K562 (cell line): ENCODE results near the gene KLHL25. TPM values are rescaled to one million over a fixed set of nuclear protein-coding genes. Genes with fewer than 3 reads are reported as not detected.

Source experiments
- ATAC-seq: fragments of 200-7000 bp; cut with Tn5 transposase; 3 replicates; pipeline ENCODE4 v1.9.1; 2020; ENCODE audit warnings: moderate library complexity
- BruUV-seq: library from RNA; stranded (reverse); fragments of 400-500 nt; replicated peaks from 2 replicates; lab custom pipeline; 2021; lab: Mats Ljungman, UMichigan
- CTCF ChIA-PET: fragments of 300-600 bp; formaldehyde crosslinking; extraction: SDS; loops from one replicate; lab custom pipeline; 2021; ENCODE audit warnings: low intra/inter-chr PET ratio; lab: Yijun Ruan, JAX
- POLR2A ChIA-PET: fragments of 300-600, 350-650 bp; sonication (Branson Sonifier 250); formaldehyde crosslinking; extraction: SDS; loops from one replicate; lab custom pipeline; 2021; ENCODE audit warnings: antibody characterized with exemption, inconsistent platforms; lab: Yijun Ruan, JAX
- DNase-seq, 4 experiments: peaks; one replicate each; pipeline versions ENCODE4 v3.0.0 to v3.0.0-alpha.2; 2011 to 2018; ENCODE audit warnings: low spot score in 3 of 4, mixed read lengths in 3 of 4; ENCODE audit errors: extremely low read depth in 1 of 4
- FAIRE-seq: peaks from 2 replicates; lab custom pipeline; 2011; peaks lifted over from hg19 to GRCh38; lab: Jason Lieb, UNC
- H2AFZ ChIP-seq: 2 replicates; pipeline ENCODE4 v1.6.0; 2011; ENCODE audit warnings: low read depth, low read length, control low read depth, inconsistent platforms
- H3K27ac ChIP-seq: fragments of 200-600 bp; 3 replicates; pipeline ENCODE4 v1.8.0; 2011; ENCODE audit warnings: low read depth, mild to moderate bottlenecking, control low read depth, inconsistent platforms, low read length, moderate library complexity, mixed read lengths; ENCODE audit errors: extremely low read depth
- H3K27me3 ChIP-seq, 2 experiments: fragments of 300-600 bp in 1 of 2; 2 replicates in 1 of 2; 3 replicates in 1 of 2; pipeline versions ENCODE4 v1.6.0 to v1.8.0; 2011; ENCODE audit warnings: inconsistent platforms in 2 of 2, low read length in 2 of 2, mild to moderate bottlenecking in 1 of 2, mixed read lengths in 1 of 2, moderate library complexity in 1 of 2; ENCODE audit not compliant: control insufficient read depth in 2 of 2, insufficient read depth in 2 of 2
- H3K36me3 ChIP-seq: fragments of 300-600 bp; 3 replicates; pipeline ENCODE4 v1.8.0; 2011; ENCODE audit warnings: mild to moderate bottlenecking, low read length, inconsistent platforms; ENCODE audit not compliant: control insufficient read depth, insufficient read depth
- H3K4me1 ChIP-seq, 2 experiments: fragments of 200-600 bp in 1 of 2; replicated peaks in 1 of 2; 2 replicates in 1 of 2; 3 replicates in 1 of 2; pipeline versions ENCODE4 v1.5.1 to v1.8.0; 2011; ENCODE audit warnings: inconsistent platforms in 2 of 2, low read length in 2 of 2, mild to moderate bottlenecking in 1 of 2, mixed read lengths in 1 of 2, moderate library complexity in 1 of 2; ENCODE audit not compliant: control insufficient read depth in 2 of 2, insufficient read depth in 2 of 2
- H3K4me2 ChIP-seq: 2 replicates; pipeline ENCODE4 v1.6.1; 2011; ENCODE audit warnings: low read length, control low read depth, inconsistent platforms, mixed read lengths; ENCODE audit not compliant: insufficient read depth
- H3K4me3 ChIP-seq: fragments of 200-600 bp; sonication (generic), shearing (Covaris generic); 2 replicates; pipeline ENCODE4 v1.5.1; 2016; ENCODE audit warnings: control low read depth, inconsistent platforms
- H3K79me2 ChIP-seq: fragments of 200-600 bp; 3 replicates; pipeline ENCODE4 v1.8.0; 2011; ENCODE audit warnings: low read length, inconsistent platforms; ENCODE audit not compliant: control insufficient read depth, insufficient read depth
- H3K9ac ChIP-seq, 2 experiments: 2 replicates each; pipeline versions ENCODE4 v1.6.0 to v1.6.1; 2011; ENCODE audit warnings: low read depth in 2 of 2, low read length in 2 of 2, control low read depth in 1 of 2, inconsistent platforms in 1 of 2, mild to moderate bottlenecking in 1 of 2, mixed read lengths in 1 of 2; ENCODE audit not compliant: insufficient read depth in 1 of 2
- H3K9me1 ChIP-seq: one replicate; pipeline ENCODE4 v1.6.0; 2011; ENCODE audit warnings: inconsistent platforms, mild to moderate bottlenecking, low read length, moderate library complexity; ENCODE audit not compliant: control insufficient read depth, insufficient read depth
- H3K9me3 ChIP-seq: replicated peaks from 2 replicates; pipeline ENCODE4 v1.5.1; 2011; ENCODE audit warnings: low read depth, low read length, inconsistent platforms; ENCODE audit not compliant: control insufficient read depth, insufficient read depth
- H4K20me1 ChIP-seq: replicated peaks from 2 replicates; pipeline ENCODE4 v1.6.1; 2011; ENCODE audit warnings: low read length, inconsistent platforms, mixed read lengths; ENCODE audit not compliant: control insufficient read depth, insufficient read depth
- BCL6 ChIP-seq: fragments of 250-450 bp; sonication (Bioruptor Pico); IDR thresholded peaks from 2 replicates; pipeline ENCODE4 v1.4.0; 2020
- CTCFL ChIP-seq: IDR thresholded peaks from 2 replicates; pipeline ENCODE4 v1.6.1; 2011; ENCODE audit warnings: borderline replicate concordance, low read depth, mild to moderate bottlenecking, moderate library complexity, low read length; ENCODE audit not compliant: insufficient read depth, poor library complexity, severe bottlenecking
- FOXA3 ChIP-seq, 2 experiments: fragments of 450-650 bp in 1 of 2; sonication (generic) in 1 of 2; formaldehyde crosslinking; IDR thresholded peaks in 1 of 2; conservative IDR thresholded peaks in 1 of 2; 2 replicates each; pipeline versions ENCODE4 v1.4.0 to v1.8.0; 2020 to 2022; ENCODE audit warnings: mild to moderate bottlenecking in 2 of 2, missing genetic modification reagents in 1 of 2
- GMEB1 ChIP-seq: fragments of 250-450 bp; sonication (Bioruptor Pico); IDR thresholded peaks from 2 replicates; pipeline ENCODE4 v1.4.0; 2020; ENCODE audit warnings: mild to moderate bottlenecking
- JUND ChIP-seq, 2 experiments: IDR thresholded peaks; 2 replicates in 1 of 2; 3 replicates in 1 of 2; pipeline ENCODE4 v1.6.1; 2011; ENCODE audit warnings: borderline replicate concordance in 2 of 2, low read depth in 2 of 2, low read length in 2 of 2, improper control_type of control experiment in 1 of 2, missing biosample characterization in 1 of 2, missing genetic modification characterization in 1 of 2, missing genetic modification reagents in 1 of 2
- MCM2 ChIP-seq: fragments of 450-650 bp; IDR thresholded peaks from 2 replicates; pipeline ENCODE4 v1.6.1; 2017; ENCODE audit warnings: low read depth, mild to moderate bottlenecking
- NFXL1 ChIP-seq: fragments of 450-650 bp; formaldehyde crosslinking; IDR thresholded peaks from 2 replicates; pipeline ENCODE4 v1.4.0; 2021; ENCODE audit warnings: mild to moderate bottlenecking
- PHTF2 ChIP-seq: fragments of 250-450 bp; sonication (Bioruptor Pico); IDR thresholded peaks from 2 replicates; pipeline ENCODE4 v1.5.0; 2021; ENCODE audit warnings: mild to moderate bottlenecking
- PKNOX1 ChIP-seq: fragments of 450-650 bp; IDR thresholded peaks from 2 replicates; pipeline ENCODE4 v1.6.1; 2016
- RCOR1 ChIP-seq, 2 experiments: IDR thresholded peaks; 2 replicates each; pipeline ENCODE4 v1.6.1; 2012; ENCODE audit warnings: low read depth in 2 of 2, low read length in 2 of 2, borderline replicate concordance in 1 of 2, improper control_type of control experiment in 1 of 2
- RFX1 ChIP-seq: fragments of 450-650 bp; IDR thresholded peaks from 2 replicates; pipeline ENCODE4 v1.6.1; 2016; ENCODE audit warnings: mild to moderate bottlenecking, moderate library complexity
- RUNX1 ChIP-seq: sonication (generic); IDR thresholded peaks from 2 replicates; pipeline ENCODE4 v1.6.1; 2016; ENCODE audit warnings: antibody characterized with exemption, low read depth
- SRSF3 ChIP-seq: fragments of 200-400 bp; formaldehyde crosslinking; IDR thresholded peaks from 2 replicates; pipeline ENCODE4 v1.6.1; 2016; ENCODE audit warnings: mild to moderate bottlenecking, low read length, moderate library complexity; ENCODE audit not compliant: insufficient read depth
- ZNF347 ChIP-seq: fragments of 450-650 bp; formaldehyde crosslinking; IDR thresholded peaks from 2 replicates; pipeline ENCODE4 v1.4.0; 2020; ENCODE audit warnings: low read depth, mild to moderate bottlenecking, moderate library complexity
- ZNF354B ChIP-seq: fragments of 250-450 bp; sonication (Bioruptor Pico); IDR thresholded peaks from 2 replicates; pipeline ENCODE4 v1.4.0; 2020
- ZNF408 ChIP-seq: fragments of 250-450 bp; sonication (Bioruptor Pico); IDR thresholded peaks from 2 replicates; pipeline ENCODE4 v1.4.0; 2020; ENCODE audit warnings: low read depth, mild to moderate bottlenecking, moderate library complexity
- whole genome bisulfite sequencing: fragments of 100-300 bp; shearing (Covaris generic); methylation state at CpG from one replicate; pipeline ENCODE4 v1.1.6; 2016; ENCODE audit warnings: low coverage, mixed read lengths; ENCODE audit not compliant: insufficient coverage; ENCODE audit errors: missing lambda C conversion rate; 5-methylcytosine and 5-hydroxymethylcytosine counted together
- in situ Hi-C: fragments of 300-500 bp; cut with MboI; formaldehyde crosslinking; loops from 4 replicates; pipeline ENCODE4 v1.15.0; 2018; ENCODE audit warnings: inconsistent platforms, mixed read lengths
- intact Hi-C: fragments of 100-400 bp; cut with micrococcal nuclease; formaldehyde crosslinking; loops from 2 replicates; pipeline ENCODE4 v1.14.2; 2022
- polyA plus RNA-seq, 8 experiments: library from polyadenylated mRNA; depleted of rRNA in 4 of 8; stranded (reverse) in 5 of 8; unstranded in 3 of 8; fragments of >200 nt; fragmentation: Nextera tagmentation in 2 of 8; fragmentation: Illumina TruSeq in 1 of 8; extraction: Ambion mirVana in 2 of 8; extraction: Trizol in 1 of 8; gene quantifications; 2 replicates each; pipeline versions ENCODE4 v1.2.1 to v1.2.3, GENCODE V29; 2011 to 2014; ENCODE audit warnings: inconsistent platforms in 1 of 8, missing spikeins in 1 of 8
- total RNA-seq, 7 experiments: library from RNA; depleted of rRNA in 6 of 7; stranded (reverse); fragments of >200 nt in 6 of 7; fragmentation: Illumina TruSeq in 2 of 7; extraction: Trizol in 2 of 7; gene quantifications; 2 replicates each; pipeline versions ENCODE4 v1.2.1 to v1.2.3, GENCODE V29; 2011 to 2021; ENCODE audit warnings: low replicate concordance in 1 of 7

KLHL25 gene
- total and polyA plus RNA-seq, 9 of the 15 experiments (the other 6 are each of a cell fraction or from before 2014, with no cell fraction given) = 0.04 to 0.14 (median 0.10) TPM; not detected in 3

GRCh38 chr15:85768595-85769168, 26.0 kb downstream of the KLHL25 start:
- BruUV-seq = no TSS peak
- ChIA-PET POLR2A (interaction anchor here (1.1 to 1.2 kb wide), 2 partner anchors 8 to 9 kb away, joined by 3 to 7 read pairs; no protein-coding TSS in a partner anchor), CTCF (no interaction called here)
- H2AFZ ChIP-seq = no peak overlapping the region
- no peak overlapping the region for H3K4me2 ChIP-seq
- DNase-seq (no peak), ATAC-seq (no peak), FAIRE-seq (no peak)
- TF ChIP-seq FOXA3 (CRISPR knock-in tag; conservative IDR thresholded peaks at IDR 0.05 in 1 of 2, IDR thresholded peaks at IDR 0.05 in 1 of 2) (no peak), BCL6 (CRISPR knock-in tag) (no peak), GMEB1 (CRISPR knock-in tag) (no peak), PHTF2 (no peak), NFXL1 (CRISPR knock-in tag) (no peak), RFX1 (no peak), ZNF347 (CRISPR knock-in tag) (no peak), MCM2 (no peak), SRSF3 (no peak), RCOR1 (IDR thresholded peaks at IDR 0.05; ENCODE audit: borderline replicate concordance in 1 of 2, low read depth in 2 of 2, low read length in 2 of 2) (no peak), CTCFL (no peak), ZNF408 (CRISPR knock-in tag) (no peak), ZNF354B (CRISPR knock-in tag) (no peak), RUNX1 (no peak), PKNOX1 (no peak), JUND (IDR thresholded peaks at IDR 0.05; ENCODE audit: borderline replicate concordance, low read depth, low read length) (no peak), JUND (tag; IDR thresholded peaks at IDR 0.05; ENCODE audit: borderline replicate concordance, low read depth, low read length) (no peak)
- in situ Hi-C loops (no loop called here), intact Hi-C loops (no loop called here)
- H3K27ac ChIP-seq = no peak overlapping the region
- peaks cover 7 to 74% of the 10 kb centered on the region in 2 experiments; a peak in 4 of 5 replicates for H3K27me3 ChIP-seq
- H4K20me1 ChIP-seq = peaks cover 7% of the 10 kb centered on the region
- H3K9me1 ChIP-seq = no peaks in the 10 kb centered on the region
- H3K4me1 ChIP-seq = peaks cover 0 to 9% of the 10 kb centered on the region in 2 experiments; a peak in 1 of 5 replicates
- H3K9ac ChIP-seq = no peak overlapping the region
- whole genome bisulfite sequencing = 5% methylated on average over 29 of the region's 32 CpGs
- H3K4me3 ChIP-seq = no peak overlapping the region
- no peaks in the 10 kb centered on the region for H3K36me3 ChIP-seq
- H3K79me2 ChIP-seq = no peaks in the 10 kb centered on the region
- no peaks in the 10 kb centered on the region for H3K9me3 ChIP-seq
